ENCODE measurements around the gene VAT1L.

Gene VAT1L

DNA sequence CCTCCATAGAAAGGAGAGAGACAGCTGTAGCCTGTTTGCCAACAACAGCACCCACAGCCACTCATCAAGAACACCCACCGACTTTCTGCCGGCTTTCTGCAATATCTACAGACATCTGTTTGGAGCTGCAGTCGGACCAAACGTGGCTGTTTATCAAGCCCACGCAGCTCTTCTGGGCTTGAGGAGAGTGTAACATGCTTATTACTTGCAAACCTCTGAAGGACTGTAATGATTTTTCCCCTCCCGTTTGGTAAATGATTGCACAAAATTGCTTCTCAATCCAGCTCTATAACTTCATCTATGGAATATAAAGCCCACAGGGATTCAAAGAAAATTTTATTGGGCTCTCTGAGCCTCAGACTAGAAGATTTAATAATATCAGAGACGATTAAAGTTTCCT lies 100.5 kb downstream of the VAT1L start:
- H3K4me3 ChIP-seq (ENCODE audit: low read length), result no peak overlapping the region
- no peak overlapping the region for H3K27ac ChIP-seq (ENCODE audit: low read length)
- H3K27me3 ChIP-seq (ENCODE audit: control insufficient read depth, insufficient read depth, low read length), result no peaks in the 10 kb centered on the region
- H3K36me3 ChIP-seq (ENCODE audit: control insufficient read depth, insufficient read depth, low read length), result no peaks in the 10 kb centered on the region
- no peak for DNase-seq (ENCODE audit: low read depth, low spot score)
- H3K9me3 ChIP-seq (ENCODE audit: control insufficient read depth, insufficient read depth, low read length), result no peaks in the 10 kb centered on the region
- no peaks in the 10 kb centered on the region for H3K4me1 ChIP-seq (ENCODE audit: control insufficient read depth, insufficient read depth, low read length)
- WGBS (ENCODE audit: insufficient coverage, insufficient read length), result no CpG with 5 or more reads among the region's 7 CpGs

DNA sequence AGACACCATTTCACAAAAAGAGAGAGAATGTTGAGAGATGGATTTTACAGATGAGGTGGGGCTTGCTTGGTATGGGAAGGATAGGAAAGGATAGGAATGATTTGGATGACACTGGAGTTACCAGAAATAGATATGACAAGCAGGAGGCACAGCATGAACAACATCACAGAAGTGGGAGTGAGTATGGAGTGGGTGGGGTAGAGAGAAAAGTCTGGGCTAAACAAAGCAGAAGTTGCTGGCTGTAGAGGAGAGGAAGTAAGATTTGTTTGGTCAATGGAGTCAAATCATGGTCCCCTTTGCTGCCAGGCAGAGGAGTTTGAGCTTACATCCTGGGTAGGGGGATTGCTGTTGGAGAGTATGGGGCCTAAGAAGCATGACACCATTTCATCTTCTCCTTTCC lies 101.7 kb downstream of the VAT1L start:
- Histone ChIP-seq H3K4me1 (ENCODE audit: control insufficient read depth, insufficient read depth, low read length) (no peaks in the 10 kb centered on the region), H3K9me3 (ENCODE audit: control insufficient read depth, insufficient read depth, low read length) (no peaks in the 10 kb centered on the region), H3K27me3 (ENCODE audit: control insufficient read depth, insufficient read depth, low read length) (no peaks in the 10 kb centered on the region), H3K4me3 (ENCODE audit: low read length) (no peak overlapping the region), H3K27ac (ENCODE audit: low read length) (no peak overlapping the region), H3K36me3 (ENCODE audit: control insufficient read depth, insufficient read depth, low read length) (no peaks in the 10 kb centered on the region)
- DNase-seq (ENCODE audit: low read depth, low spot score), result no peak

DNA sequence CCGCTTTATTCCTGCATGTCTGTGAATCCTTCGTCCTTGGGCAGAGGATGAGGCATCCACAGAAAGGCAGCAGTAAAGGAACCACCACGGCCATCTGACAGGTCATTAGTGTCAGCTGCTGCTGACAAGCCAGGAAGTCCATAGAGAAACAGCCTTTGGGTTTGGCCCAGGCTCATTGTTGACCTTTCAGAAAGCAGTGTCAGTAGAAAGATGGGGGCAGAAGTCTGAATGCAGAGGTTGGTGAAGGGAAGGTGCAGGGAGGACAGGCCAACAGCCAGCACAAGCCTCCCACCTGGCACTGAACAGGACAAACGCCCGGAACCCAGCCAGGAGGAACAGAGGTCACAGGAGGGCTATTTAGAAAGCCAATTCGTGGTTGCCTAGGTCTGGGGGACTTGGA lies 105.8 kb downstream of the VAT1L start:
- no peaks in the 10 kb centered on the region for H3K27me3 ChIP-seq (ENCODE audit: control insufficient read depth, insufficient read depth, low read length)
- H3K4me1 ChIP-seq (ENCODE audit: control insufficient read depth, insufficient read depth, low read length), result 0 out of 2 replicates have a peak, but pooled peaks cover 1% of the 10 kb centered on the region
- H3K4me3 ChIP-seq (ENCODE audit: low read length), result no peak overlapping the region
- H3K9me3 ChIP-seq (ENCODE audit: control insufficient read depth, insufficient read depth, low read length), result no peaks in the 10 kb centered on the region
- H3K27ac ChIP-seq (ENCODE audit: low read length), result no peak overlapping the region
- no peaks in the 10 kb centered on the region for H3K36me3 ChIP-seq (ENCODE audit: control insufficient read depth, insufficient read depth, low read length)
- no CpG with 5 or more reads among the region's 6 CpGs for WGBS (ENCODE audit: insufficient coverage, insufficient read length)
- no peak for DNase-seq (ENCODE audit: low read depth, low spot score)

DNA sequence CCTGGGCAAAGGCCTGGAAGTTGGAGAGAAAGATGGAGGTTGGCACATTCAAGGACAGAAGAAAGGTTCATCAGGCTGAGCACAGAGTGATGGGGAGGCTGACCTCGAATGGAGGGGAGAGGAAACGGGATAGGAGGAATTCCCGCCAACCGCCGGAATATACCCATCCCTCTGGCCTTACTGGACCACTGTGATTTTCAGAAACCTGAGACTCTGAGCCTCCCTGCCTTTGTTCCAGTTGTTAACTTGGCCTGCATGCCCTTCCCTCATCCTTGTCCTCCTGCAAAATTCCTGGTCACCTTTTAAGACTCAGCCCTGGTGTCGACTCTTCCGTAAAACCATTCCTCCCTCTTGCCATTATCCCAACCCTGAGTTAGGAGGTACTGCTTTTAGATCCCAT lies 107.6 kb downstream of the VAT1L start:
- no peaks in the 10 kb centered on the region for H3K36me3 ChIP-seq (ENCODE audit: control insufficient read depth, insufficient read depth, low read length)
- no peak overlapping the region for H3K27ac ChIP-seq (ENCODE audit: low read length)
- no CpG with 5 or more reads among the region's 7 CpGs for WGBS (ENCODE audit: insufficient coverage, insufficient read length)
- DNase-seq (ENCODE audit: low read depth, low spot score), result no peak
- H3K9me3 ChIP-seq (ENCODE audit: control insufficient read depth, insufficient read depth, low read length), result no peaks in the 10 kb centered on the region
- 0 out of 2 replicates have a peak, but pooled peaks cover 1% of the 10 kb centered on the region for H3K4me1 ChIP-seq (ENCODE audit: control insufficient read depth, insufficient read depth, low read length)
- H3K27me3 ChIP-seq (ENCODE audit: control insufficient read depth, insufficient read depth, low read length), result no peaks in the 10 kb centered on the region
- H3K4me3 ChIP-seq (ENCODE audit: low read length), result no peak overlapping the region

DNA sequence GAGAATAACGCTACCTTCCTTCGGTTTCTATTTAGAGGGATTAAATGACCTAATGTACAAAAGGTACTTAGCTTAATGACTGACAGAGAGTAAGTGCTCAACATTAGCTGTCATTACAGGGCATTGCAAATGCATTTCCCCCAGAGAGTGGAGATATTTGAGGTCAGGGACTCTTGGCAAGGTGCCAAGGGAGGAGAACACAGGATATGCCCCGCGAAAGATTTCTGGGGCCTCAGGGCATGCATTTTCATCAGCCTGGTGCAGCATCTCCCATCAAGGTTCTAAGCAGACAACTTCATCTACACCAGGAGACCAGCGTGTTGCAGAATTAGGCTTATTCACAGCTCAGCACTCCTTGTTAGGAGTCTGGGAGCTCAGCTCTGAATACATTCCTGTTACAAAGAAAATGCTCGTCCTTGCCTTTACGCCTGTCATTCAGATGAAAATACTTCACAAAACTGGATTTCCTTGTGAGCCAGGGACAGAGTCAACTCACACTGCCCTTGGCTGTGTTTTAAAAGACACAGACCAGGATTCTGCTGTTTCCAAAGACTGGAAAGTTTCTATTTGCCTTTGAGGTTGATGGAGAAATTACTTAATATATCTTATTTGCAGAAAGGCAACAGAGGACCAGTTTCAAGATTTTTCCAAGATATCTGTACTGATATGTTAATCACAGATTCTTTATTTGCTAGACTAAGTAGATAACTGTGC lies 108.2 kb downstream of the VAT1L start:
- DNase-seq (ENCODE audit: low read depth, low spot score), result no peak
- no CpG with 5 or more reads among the region's 7 CpGs for WGBS (ENCODE audit: insufficient coverage, insufficient read length)

DNA sequence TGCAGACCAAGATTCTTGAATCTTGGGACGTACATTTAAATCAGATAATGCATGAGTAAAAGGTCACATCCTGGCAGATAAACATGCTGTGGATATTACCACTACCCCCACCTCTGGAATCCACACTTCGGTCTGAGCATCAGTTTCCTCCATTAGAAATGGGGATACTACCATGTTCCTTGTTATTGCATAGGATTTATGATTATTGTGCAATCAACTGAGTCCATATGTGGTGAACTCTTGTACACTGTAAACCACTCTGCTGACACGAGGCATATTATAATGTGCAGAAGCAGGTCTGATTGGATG lies 108.7 kb downstream of the VAT1L start:
- Histone ChIP-seq H3K9me3 (ENCODE audit: control insufficient read depth, insufficient read depth, low read length) (no peaks in the 10 kb centered on the region), H3K4me1 (ENCODE audit: control insufficient read depth, insufficient read depth, low read length) (0 out of 2 replicates have a peak, but pooled peaks cover 1% of the 10 kb centered on the region), H3K27me3 (ENCODE audit: control insufficient read depth, insufficient read depth, low read length) (no peaks in the 10 kb centered on the region), H3K27ac (ENCODE audit: low read length) (no peak overlapping the region), H3K36me3 (ENCODE audit: control insufficient read depth, insufficient read depth, low read length) (no peaks in the 10 kb centered on the region), H3K4me3 (ENCODE audit: low read length) (no peak overlapping the region)
- DNase-seq (ENCODE audit: low read depth, low spot score), result no peak
- no CpG with 5 or more reads among the region's 3 CpGs for WGBS (ENCODE audit: insufficient coverage, insufficient read length)

More for the DNA sequence above, 108.2 kb downstream of the VAT1L start:
- H3K36me3 ChIP-seq (ENCODE audit: control insufficient read depth, insufficient read depth, low read length), result no peaks in the 10 kb centered on the region
- no peak overlapping the region for H3K4me3 ChIP-seq (ENCODE audit: low read length)
- no peaks in the 10 kb centered on the region for H3K27me3 ChIP-seq (ENCODE audit: control insufficient read depth, insufficient read depth, low read length)
- H3K9me3 ChIP-seq (ENCODE audit: control insufficient read depth, insufficient read depth, low read length), result no peaks in the 10 kb centered on the region
- H3K27ac ChIP-seq (ENCODE audit: low read length), result no peak overlapping the region
- 0 out of 2 replicates have a peak, but pooled peaks cover 1% of the 10 kb centered on the region for H3K4me1 ChIP-seq (ENCODE audit: control insufficient read depth, insufficient read depth, low read length)

DNA sequence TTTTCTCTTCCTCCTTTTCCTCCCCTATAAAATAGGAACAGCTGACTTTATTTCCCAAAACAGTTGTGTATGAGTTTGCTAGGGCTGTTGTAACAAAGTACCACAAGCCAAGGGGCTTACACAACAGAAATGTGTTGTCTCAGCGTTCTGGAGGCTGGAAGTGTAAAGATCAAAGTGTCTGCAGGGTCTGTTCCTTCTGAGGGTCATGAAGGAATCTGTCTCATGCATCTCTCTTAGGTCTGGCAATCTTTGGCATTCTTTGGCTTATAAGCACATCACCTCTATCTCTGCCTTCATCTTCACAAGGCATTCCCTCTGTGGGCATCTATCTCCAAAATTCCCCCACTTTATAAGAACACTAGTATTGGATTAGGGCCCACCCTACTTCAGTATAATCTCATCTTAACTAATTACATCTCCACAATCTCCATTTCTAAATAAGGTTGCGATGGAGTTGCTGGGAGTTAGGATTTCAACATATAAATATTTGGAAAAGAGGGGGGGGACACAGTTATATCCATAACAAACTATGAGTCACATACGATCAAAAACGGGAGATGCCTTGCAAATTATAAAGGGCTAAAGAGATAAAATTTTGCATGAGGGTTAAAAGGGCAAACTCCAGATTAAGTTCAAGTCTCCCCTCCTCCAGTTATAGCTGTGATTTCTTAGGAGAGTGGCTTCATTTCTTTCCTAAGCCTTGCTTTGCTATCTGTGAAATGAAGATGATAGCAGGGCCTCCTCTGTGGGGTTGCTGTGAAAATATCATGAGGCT lies 109.7 kb downstream of the VAT1L start:
- no peaks in the 10 kb centered on the region for H3K9me3 ChIP-seq (ENCODE audit: control insufficient read depth, insufficient read depth, low read length)
- no peaks in the 10 kb centered on the region for H3K27me3 ChIP-seq (ENCODE audit: control insufficient read depth, insufficient read depth, low read length)
- no peak overlapping the region for H3K4me3 ChIP-seq (ENCODE audit: low read length)
- no peak overlapping the region for H3K27ac ChIP-seq (ENCODE audit: low read length)
- no CpG with 5 or more reads among the region's 4 CpGs for WGBS (ENCODE audit: insufficient coverage, insufficient read length)
- DNase-seq (ENCODE audit: low read depth, low spot score), result no peak
- 0 out of 2 replicates have a peak, but pooled peaks cover 1% of the 10 kb centered on the region for H3K4me1 ChIP-seq (ENCODE audit: control insufficient read depth, insufficient read depth, low read length)
- no peaks in the 10 kb centered on the region for H3K36me3 ChIP-seq (ENCODE audit: control insufficient read depth, insufficient read depth, low read length)

DNA sequence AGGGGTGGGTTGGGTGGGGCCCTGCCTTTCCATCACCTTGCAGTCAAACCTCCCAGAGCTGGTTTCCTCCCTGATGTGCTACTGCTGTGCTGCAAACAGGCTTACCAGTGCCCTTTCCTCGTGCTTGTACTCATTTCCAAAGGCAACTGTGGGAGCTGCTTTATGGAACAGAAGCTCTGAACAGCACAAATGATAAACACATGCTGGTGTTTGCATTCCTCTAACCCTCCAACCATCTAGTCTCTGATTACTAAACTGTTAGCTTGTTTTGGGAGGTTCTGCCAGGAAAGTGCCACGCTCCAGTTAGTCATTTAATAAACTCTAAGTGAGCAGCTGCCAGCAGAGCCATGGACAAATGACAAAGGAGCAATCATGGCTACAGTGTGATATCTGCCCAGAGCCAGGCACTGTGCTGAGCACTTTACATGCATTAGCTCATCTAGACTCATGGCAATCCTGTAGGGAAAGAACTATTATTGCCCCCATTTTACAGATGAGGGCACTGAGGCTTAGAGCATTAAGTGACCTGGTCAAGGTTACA lies 110.4 kb downstream of the VAT1L start:
- Histone ChIP-seq H3K36me3 (ENCODE audit: control insufficient read depth, insufficient read depth, low read length) (no peaks in the 10 kb centered on the region), H3K9me3 (ENCODE audit: control insufficient read depth, insufficient read depth, low read length) (no peaks in the 10 kb centered on the region), H3K4me1 (ENCODE audit: control insufficient read depth, insufficient read depth, low read length) (0 out of 2 replicates have a peak, but pooled peaks cover 1% of the 10 kb centered on the region), H3K27me3 (ENCODE audit: control insufficient read depth, insufficient read depth, low read length) (no peaks in the 10 kb centered on the region), H3K4me3 (ENCODE audit: low read length) (no peak overlapping the region), H3K27ac (ENCODE audit: low read length) (no peak overlapping the region)
- no peak for DNase-seq (ENCODE audit: low read depth, low spot score)
- no CpG with 5 or more reads among the region's 2 CpGs for WGBS (ENCODE audit: insufficient coverage, insufficient read length)

DNA sequence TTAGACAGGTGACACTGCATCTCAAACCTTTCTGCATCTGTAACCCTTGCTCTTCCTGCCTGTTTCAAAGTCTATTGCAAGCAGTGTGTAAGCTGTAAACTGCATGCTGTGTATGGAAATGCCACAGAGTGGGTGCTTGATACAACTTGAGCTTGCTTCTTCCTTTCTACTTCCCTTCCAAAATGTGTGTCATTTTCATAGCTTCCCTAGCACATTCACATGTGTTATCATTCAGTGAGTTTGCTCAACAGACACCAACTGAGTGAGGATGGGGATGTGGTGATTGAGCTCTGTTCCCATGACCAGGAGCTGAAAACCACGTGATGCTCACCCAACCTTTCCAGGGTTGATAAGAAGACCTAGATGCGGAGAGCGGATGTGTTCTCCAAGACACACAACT lies 111.1 kb downstream of the VAT1L start:
- no peaks in the 10 kb centered on the region for H3K9me3 ChIP-seq (ENCODE audit: control insufficient read depth, insufficient read depth, low read length)
- H3K36me3 ChIP-seq (ENCODE audit: control insufficient read depth, insufficient read depth, low read length), result no peaks in the 10 kb centered on the region
- no peak overlapping the region for H3K27ac ChIP-seq (ENCODE audit: low read length)
- no peaks in the 10 kb centered on the region for H3K27me3 ChIP-seq (ENCODE audit: control insufficient read depth, insufficient read depth, low read length)
- no CpG with 5 or more reads among the region's 3 CpGs for WGBS (ENCODE audit: insufficient coverage, insufficient read length)
- H3K4me3 ChIP-seq (ENCODE audit: low read length), result no peak overlapping the region
- 0 out of 2 replicates have a peak, but pooled peaks cover 1% of the 10 kb centered on the region for H3K4me1 ChIP-seq (ENCODE audit: control insufficient read depth, insufficient read depth, low read length)
- DNase-seq (ENCODE audit: low read depth, low spot score), result no peak

DNA sequence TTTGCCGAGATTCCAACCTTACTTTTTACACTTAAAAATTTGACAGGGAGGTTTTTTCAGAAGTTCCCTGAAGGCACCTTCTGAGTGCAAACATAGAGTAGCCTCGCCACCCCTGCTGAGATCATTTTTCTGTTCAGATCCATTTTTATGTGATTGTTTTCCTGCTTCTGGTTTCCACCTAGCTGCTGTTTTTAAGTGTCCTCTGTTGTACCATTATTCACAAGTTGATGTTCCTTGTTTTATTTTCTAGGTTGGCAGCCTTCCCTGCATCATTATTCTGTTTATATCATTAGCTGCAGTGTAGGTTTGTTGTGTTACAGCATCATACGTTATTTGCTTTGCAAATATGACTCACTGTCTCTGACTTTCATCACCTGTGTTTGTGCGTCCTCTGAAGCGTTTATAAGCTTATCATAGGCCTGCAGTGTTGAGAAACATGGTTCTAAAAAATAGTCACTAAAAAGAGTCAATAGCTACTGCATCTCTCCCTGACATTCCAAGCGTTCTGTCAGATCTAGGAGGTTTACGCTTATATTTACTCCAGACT lies 117.1 kb downstream of the VAT1L start:
- H3K36me3 ChIP-seq (ENCODE audit: control insufficient read depth, insufficient read depth, low read length), result no peaks in the 10 kb centered on the region
- H3K9me3 ChIP-seq (ENCODE audit: control insufficient read depth, insufficient read depth, low read length), result no peaks in the 10 kb centered on the region
- WGBS (ENCODE audit: insufficient coverage, insufficient read length), result no CpG with 5 or more reads among the region's 7 CpGs
- no peak for DNase-seq (ENCODE audit: low read depth, low spot score)
- no peaks in the 10 kb centered on the region for H3K27me3 ChIP-seq (ENCODE audit: control insufficient read depth, insufficient read depth, low read length)
- H3K4me1 ChIP-seq (ENCODE audit: control insufficient read depth, insufficient read depth, low read length), result no peaks in the 10 kb centered on the region
- no peak overlapping the region for H3K4me3 ChIP-seq (ENCODE audit: low read length)
- H3K27ac ChIP-seq (ENCODE audit: low read length), result no peak overlapping the region
